Measurements from ENCODE around the gene NDUFAF5.
A peak's percentile ranks its signal among the peaks of the same experiment; 100 is the strongest.
"Not testable (repeated sequence)": the region's sequence is repeated elsewhere in the genome, so short reads cannot be mapped to it uniquely, and the experiment has no call there.

Gene NDUFAF5, protein sequence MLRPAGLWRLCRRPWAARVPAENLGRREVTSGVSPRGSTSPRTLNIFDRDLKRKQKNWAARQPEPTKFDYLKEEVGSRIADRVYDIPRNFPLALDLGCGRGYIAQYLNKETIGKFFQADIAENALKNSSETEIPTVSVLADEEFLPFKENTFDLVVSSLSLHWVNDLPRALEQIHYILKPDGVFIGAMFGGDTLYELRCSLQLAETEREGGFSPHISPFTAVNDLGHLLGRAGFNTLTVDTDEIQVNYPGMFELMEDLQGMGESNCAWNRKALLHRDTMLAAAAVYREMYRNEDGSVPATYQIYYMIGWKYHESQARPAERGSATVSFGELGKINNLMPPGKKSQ

DNA sequence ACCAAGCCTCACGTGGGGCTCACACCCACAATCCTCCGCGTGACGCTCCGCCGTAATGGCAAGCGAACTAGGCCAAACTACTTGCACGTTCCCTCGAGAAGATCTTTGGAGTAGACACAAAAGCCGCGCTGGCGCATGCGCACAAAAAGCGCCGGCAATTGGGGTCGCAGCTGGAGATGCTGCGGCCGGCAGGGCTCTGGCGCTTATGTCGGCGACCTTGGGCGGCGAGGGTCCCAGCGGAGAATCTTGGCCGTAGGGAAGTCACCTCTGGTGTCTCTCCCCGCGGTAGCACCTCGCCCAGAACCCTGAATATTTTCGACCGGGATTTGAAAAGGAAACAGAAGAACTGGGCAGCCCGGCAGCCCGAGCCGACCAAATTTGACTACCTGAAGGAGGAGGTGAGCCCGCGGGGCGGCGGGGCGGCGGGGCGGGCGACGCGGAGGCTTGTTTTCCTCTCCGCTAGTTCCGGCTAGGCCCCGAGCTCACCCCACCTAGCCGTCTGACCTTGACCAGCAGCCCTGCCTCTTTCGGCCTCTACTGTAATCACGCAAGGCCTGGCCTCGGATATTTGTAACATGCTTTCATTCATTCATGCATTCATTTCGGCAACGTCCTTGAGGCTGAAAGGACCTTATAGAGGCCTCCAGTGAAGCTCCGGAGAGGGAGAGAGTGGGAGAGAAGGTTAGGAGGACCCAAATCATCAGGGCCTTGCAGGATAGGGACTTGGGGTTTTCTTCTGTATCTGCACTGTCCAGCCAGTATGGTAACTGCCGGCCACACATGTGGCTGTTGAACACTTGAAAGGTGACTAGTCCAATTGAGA is at the start of gene NDUFAF5, which contains the start of gene ESF1:
TSS of gene NDUFAF5 (plus strand) at position 136 of the 823 bp plus-strand sequence. CDS start at position 177, 41 bp downstream.
TSS of gene ESF1 (minus strand) at position 27 of the 823 bp plus-strand sequence. CDS start 1,779 bp downstream, outside the sequence.
- peak; percentile 82 for FAIRE-seq

DNA sequence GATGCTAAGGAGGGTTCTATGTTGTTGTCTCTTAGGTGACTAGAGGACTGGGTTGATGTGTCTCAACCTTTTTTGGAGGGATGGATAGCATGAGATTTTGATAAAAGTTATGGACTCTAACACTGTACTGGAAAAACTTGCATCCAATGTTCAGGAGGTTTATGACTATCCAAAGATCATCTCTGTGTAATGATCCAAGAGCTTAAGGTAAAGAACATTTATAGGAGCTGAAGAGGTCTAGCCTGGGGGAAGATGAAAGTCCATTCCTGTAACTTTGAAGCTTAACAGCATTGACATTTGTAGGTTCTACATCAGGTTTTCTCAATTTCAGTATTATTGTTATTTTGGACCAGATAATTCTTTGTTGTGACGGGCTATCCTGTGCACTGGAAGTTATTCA is 49.0 kb upstream of the NDUFAF5 start:
- FAIRE-seq = no peak

DNA sequence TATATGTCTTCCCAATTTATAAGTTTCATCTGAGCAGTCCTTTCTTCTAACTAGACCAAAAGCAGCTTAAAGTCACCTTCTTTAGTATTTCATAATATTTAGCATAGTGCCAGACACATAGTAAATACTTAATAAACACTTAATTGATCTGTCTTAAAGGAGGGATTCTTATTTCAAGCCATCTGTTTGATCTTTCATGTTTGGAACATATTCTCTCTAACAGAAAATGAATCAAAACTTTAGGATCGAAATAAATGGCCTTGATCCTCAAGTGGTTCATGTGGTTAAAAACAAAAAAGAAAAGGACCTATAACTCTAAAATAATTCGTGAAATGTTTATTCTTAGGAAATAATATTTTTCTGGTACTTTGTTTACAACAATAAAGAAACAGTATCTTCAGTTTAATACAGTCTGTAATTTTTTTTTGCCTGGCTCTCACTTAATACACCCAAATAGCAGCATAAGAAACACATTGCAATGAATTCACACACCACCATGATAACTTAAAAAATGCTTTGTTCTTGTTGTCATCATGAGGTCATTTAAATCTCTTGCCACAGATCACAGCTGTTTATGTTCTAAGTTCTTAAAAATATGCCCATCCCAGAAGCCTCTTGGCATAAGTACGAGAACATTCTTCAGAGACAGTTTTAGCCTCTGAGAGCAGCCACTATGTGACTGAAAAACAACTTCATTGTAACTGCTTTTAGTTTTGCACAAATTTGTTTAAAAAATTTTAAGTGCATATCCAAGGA is 48.2 kb upstream of the NDUFAF5 start:
- FAIRE-seq = peak; percentile 40

DNA sequence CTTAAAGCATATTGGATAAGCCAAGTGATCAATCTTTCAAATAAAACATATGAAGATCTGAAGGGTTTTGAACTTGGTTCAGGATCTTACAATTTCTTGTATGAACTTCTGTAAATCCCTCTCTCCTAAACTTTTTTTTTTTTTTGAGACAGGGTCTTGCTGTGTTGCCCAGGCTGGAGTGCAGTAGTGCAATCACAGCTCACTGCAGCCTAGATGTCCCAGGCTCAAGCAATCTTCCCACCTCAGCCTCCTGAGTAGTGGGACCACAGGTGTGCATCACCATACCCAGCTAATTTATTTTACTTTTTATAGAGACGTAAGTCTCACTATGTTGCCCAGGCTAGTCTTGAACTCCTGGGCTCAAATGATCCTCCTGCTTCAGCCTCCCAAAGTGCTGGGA is 46.6 kb upstream of the NDUFAF5 start:
- FAIRE-seq = not testable (repeated sequence)

DNA sequence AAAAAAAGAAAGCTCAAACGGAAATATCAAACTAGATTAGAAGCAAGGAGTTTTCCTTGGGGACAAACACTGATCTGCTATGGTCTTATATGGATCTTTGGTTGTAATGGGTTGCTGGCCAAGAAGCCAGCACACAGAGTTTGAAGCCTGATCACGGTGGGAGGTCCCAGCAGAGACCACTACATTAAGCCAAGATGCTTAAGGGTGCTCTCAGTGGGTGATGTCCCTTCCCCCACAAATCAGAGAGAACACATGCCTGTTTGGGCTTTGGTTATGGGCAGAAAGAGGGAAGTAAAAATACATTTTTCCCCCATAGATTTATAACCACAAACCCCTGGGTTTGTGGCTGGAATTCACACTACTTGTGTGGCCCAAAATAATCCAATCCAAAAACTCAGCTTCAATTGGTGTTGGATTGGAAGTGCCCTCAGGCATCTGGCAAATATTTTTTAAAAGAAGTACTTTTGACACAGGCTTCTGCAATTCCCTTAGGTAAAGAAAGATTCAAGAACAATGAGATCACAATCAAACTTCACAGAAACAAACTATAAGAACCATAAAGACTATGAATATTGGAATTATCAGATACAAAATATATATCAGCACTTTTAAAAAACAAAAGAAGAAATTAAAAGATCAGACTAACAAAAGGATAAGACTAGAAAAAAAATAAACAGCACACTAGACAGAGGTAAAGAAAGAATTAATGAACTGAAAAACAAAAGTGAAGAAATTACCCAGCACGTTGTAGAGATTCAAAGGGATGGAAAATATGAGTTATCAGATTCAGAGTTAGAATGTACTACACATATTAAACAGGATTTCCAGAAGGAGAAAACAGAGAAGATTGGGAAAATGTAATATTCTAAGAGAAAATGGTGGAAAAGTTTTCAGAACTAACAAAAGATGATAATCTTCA is 44.8 kb upstream of the NDUFAF5 start:
- peak; percentile 16 for FAIRE-seq

DNA sequence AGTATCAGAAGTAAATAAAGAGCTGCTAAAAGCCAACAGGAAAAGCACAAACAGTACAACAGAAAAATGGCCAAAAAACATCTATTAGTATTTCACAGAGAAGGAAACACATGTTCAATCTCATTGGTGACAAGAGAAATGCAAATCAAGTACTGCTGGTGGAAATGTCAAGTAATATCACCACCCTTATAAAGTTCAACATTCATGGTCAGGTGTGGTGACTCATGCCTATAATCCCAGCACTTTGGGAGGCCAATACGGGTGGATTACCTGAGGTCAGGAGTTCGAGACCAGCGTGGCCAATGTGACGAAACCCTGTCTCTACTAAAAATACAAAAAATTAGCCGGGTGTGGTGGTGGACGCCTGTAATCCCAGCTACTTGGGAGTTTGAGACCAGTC is 42.9 kb upstream of the NDUFAF5 start:
- no peak for FAIRE-seq

DNA sequence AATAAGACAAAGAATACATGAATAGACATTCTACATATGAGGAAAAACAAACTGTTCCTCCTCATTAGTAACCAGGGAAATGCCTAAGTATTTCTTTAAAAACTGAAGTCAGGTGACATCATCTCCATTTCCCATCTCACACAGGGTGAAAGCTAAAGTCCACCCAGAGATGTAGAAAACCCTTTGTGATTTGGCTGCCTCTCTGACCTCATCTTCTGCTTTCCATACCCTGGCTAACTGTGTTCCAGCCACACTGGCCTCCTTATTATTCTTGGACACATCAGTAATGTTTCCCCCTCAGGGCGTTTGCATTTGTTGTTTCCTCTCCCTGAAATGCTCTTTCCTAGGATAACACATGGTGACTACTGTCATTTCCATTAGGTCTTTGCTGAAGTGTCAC is 40.5 kb upstream of the NDUFAF5 start:
- FAIRE-seq = no peak

DNA sequence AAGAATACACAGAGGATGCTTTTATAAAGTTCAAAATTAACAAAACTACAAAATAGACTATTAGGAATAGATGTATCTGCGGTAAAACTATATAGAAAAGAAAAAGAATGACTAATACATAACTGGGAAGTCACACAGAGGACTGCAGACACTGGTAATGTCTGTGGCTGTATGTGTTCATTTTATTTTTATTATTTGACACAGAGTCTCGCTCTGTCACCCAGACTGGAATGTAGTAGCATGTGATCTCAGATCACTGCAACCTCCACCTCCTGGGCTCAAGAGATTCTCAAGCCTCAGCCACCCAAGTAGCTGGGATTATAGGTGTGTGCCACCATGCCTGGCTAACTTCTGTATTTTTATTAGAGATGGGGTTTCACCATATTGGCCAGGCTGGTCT is 39.0 kb upstream of the NDUFAF5 start:
- no peak for FAIRE-seq

DNA sequence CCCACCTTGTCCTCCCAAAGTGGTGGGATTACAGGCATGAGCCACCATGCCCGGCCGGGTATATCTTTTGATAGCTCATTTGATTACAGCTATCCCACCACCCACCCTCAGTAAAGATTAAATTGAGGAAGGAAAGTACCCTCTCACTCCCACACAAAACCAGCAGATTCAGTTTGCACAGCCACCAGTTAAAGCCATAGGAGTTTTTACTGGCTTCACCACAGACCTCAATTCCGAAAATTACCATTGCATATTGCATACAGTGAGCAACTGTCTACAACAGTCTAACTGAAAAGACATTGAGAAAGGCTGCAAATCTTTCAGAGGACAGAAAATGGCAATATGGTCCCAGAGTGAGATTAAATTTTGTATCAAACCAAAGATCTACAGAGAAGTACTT is 35.0 kb upstream of the NDUFAF5 start:
- no peak for FAIRE-seq

DNA sequence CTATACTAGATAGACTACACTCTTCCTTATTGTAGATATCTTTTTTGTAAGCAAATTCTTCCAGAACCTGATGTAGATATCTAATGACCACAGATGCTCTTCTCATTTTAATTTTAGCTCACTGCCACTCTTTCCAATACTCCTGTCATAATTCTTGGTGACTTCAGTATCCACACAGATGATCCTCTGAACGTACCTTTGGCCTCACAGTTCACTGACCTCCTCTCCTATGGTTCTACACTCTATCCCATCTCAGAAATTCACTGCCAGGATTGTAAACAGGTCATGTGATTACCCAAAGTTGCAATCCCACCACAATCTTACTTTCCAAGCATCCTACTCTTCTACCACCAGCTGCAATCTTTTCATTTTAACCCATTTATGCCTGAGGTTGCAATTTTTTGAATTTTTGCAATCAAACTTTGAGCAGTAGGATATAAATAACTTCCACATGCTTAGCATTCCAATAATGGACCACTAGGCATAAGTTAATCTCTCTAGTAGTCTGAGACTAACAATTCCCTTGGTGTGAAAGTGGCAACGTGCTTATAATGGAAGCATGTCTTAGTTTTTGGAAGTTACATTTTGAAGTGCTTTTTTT is 31.3 kb upstream of the NDUFAF5 start:
- no peak for FAIRE-seq

DNA sequence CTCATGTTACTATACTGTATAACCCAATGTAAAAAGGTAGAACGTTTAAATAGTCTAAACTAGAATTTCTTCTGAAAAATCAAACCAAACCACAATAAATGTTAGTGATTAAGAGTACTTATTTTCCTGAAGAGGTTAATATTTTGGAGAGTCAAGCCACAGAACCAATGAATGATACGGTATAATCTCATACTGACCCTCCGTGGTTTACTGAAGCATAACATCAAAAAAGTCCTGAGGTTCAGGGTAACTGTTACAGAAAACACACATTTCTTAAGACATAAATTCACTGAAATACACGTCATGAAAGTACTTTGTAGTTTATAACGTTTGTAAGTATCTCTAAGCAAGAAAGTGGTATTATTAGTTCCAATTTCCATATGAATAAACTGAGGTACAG is 29.0 kb upstream of the NDUFAF5 start:
- FAIRE-seq = no peak

DNA sequence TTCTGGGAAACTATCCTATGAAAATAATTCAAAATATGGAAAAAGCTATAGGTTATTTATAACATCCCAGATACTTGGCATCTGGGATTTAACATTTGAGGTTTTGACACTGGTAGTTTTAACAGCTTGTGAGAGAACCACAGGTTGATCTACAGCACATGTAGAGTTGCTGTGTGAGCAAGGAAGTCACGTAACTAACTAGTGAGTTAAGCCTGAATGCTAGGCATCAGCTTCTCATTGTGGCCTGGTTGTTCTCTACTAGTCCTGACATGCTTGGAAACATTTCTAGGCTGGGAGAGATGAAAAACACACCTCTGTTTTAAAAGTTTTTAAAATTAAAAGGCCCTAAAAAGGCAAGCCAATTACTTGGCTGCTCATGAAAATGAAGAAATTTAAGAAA is 28.3 kb upstream of the NDUFAF5 start:
- no peak for FAIRE-seq

DNA sequence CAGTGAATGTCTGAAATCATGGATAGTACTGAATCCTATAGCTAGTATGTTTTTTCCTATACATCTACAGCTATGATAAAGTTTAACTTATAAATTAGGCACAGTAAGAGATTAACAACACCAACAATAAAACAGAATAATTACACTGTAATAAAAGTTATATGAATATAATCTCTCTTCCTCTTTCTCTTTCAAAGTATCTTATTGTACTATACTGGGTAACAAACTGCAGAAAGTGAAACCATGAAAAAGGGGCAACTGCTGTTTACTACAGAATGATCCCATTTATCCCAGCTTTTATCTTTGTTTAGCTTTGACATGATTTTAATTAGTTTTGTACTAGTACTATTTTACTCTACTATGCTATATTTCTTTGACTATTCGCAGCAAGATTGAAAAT is 25.9 kb upstream of the NDUFAF5 start:
- FAIRE-seq = no peak

DNA sequence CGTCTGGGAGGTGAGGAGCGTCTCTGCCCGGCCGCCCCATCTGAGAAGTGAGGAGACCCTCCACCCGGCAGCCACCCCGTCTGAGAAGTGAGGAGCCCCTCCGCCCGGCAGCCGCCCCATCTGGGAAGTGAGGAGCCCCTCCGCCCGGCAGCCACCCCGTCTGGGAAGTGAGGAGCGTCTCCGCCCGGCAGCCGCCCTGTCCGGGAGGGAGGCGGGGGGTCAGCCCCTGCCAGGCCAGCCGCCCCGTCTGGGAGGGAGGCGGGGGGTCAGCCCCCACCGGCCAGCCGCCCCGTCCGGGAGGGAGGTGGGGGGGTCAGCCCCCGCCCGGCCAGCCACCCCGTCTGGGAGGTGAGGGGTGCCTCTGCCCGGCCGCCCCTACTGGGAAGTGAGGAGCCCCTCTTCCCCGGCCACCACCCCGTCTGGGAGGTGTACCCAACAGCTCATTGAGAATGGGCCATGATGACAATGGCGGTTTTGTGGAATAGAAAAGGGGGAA is 24.3 kb upstream of the NDUFAF5 start:
- not testable (repeated sequence) for FAIRE-seq

DNA sequence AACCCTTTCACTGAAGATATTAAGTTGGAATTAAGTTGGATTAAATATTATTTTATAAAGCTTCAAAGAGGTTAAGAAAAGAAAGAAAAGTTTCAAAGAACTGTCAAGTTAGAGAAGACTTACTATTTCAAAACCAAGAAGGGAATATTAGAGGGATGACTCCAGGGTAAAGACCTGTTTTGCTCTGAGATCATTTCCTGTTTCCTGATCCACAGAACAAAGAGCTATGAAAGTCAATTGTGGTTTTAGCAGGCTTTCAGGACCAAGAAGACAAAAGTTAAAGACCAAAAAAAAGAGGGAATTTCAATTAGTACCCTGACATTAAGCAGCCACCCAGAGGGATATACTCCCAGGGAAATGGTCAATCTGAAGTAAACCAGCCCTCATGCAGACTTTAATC is 19.5 kb upstream of the NDUFAF5 start:
- FAIRE-seq = no peak

DNA sequence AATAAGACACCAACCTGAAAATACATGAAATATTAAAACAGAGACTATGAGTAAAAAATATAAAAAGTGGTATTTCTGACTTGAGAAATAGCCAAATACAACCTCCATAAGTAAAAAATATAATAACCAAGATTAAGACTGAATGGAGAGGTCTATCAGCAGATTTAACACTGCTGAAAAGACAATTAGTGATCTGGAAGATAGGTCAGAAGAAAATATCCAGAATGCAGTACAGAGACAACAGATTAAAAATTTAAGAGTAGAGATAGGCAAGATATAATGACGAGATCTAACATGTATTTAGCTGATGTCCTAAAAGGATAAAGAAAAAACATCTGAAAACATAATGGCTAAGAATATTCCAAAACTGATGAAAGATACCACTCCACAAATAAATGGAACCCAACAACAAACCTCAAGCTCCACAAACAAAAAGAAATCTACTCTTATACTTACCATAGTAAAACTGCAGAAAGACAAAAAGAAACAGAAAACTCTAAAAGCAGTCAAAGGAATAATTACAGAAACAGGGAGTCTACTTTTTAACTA is 18.9 kb upstream of the NDUFAF5 start:
- FAIRE-seq = no peak

DNA sequence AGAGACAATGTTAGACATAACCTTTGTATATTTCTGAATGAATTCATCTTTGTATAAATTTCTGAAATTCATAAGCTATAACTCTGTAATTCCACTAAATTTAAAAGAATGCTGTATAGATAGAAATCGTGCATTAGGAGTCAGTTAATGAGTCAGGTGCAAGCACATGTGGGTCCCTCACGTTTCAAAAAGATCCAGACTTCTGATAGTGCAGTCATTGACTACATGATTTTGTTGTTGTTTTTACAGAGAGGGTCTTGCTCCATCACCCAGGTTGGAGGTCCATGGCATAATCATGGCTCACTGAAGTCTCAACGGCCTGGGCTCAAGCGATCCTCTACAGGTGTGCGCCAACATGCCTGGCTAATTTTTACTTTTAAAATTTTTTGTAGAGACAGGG is 14.7 kb upstream of the NDUFAF5 start:
- FAIRE-seq = no peak

DNA sequence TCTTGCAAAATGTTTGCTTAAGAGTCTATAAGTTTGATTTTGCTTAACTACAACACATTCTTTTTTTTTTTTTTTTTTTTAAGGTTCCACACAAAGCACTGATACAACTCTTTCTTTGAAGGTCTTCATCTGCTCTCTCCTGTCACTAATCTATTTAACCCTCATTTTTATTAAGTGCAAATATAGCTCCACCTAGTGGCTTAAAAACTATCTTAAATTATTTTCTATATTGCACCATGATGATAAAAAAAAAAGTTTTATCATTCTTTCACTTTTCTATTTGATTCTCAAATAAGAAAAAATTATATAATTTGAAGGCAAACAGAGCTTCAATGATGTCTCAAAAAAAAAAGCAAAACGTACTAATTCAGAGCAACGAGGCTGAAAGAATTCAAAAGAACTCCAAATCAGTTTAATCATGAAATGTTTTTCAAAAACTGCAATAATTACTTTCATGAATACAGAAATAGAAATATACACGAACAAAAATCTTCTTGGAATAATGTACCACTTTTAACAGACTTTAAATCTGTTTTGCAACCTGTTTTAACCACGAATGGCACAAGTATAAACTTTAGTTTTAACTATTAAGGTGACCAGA is 12.9 kb upstream of the NDUFAF5 start:
- peak; percentile 97 for FAIRE-seq

DNA sequence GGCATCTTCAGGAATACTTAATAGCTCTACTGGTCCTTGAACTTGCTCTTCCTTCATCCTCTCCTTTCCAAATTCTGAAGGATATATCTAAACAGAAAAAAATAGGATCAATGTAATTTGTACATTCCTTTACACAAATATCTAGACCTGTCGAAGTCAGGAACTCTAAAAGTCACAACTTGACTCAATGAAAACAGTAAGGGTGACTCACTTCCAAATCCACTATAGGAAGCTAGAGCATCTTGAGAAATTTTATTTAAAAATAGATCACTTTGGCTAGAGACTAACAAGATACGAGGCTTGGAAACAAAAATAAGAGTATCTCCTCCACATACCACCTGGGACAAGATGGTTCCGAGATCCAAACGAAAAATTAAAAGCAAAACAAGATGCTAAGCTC is 12.3 kb upstream of the NDUFAF5 start:
- no peak for FAIRE-seq

DNA sequence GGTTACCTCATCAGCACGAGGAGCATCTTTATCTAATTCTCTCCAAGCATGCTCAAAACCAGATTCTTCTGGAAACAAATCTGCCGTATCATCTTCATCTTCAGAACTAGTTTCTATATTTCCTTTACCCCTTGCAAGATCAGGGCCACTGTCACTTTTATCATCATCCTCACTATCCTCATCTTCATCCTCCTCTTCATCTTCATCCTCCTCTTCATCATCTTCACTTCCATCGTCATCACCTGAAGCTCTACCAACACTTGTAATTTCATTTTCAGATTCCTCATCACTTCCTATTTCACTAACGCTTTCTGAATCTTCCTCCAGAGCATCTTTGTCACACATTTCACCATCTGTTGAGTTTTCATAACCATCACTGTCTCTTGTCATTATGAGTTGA is 9.0 kb upstream of the NDUFAF5 start:
- FAIRE-seq = no peak

DNA sequence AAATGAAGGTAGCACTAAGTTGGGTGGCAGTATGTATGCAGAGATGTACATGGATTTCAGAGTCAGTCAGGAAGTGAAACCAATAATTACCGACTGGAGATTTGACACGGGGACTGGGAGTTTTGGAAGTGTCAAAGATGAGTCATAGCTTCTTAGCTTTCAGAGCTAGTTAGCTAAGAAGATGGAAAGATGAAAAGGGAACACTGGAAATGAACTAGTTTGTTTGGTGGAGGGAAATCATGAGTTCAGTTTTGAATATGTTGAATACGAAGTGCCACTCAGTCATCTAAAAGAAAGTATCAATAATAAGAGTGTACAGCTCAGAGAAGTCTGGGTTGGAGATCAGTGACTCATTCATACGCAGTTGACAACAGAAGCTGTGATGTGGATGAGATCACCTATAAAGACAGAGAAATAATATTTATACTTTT is 7.6 kb upstream of the NDUFAF5 start:
- FAIRE-seq = no peak
